Amniotic epithelial cell (primary cell): ENCODE data around the gene DDA1.
A peak's percentile ranks its signal among the peaks of the same experiment; 100 is the strongest.

Source experiments
- DNase-seq: peaks from one replicate; pipeline ENCODE4 v3.0.0-alpha.2; 2010; ENCODE audit warnings: low read depth

Gene DDA1

DNA sequence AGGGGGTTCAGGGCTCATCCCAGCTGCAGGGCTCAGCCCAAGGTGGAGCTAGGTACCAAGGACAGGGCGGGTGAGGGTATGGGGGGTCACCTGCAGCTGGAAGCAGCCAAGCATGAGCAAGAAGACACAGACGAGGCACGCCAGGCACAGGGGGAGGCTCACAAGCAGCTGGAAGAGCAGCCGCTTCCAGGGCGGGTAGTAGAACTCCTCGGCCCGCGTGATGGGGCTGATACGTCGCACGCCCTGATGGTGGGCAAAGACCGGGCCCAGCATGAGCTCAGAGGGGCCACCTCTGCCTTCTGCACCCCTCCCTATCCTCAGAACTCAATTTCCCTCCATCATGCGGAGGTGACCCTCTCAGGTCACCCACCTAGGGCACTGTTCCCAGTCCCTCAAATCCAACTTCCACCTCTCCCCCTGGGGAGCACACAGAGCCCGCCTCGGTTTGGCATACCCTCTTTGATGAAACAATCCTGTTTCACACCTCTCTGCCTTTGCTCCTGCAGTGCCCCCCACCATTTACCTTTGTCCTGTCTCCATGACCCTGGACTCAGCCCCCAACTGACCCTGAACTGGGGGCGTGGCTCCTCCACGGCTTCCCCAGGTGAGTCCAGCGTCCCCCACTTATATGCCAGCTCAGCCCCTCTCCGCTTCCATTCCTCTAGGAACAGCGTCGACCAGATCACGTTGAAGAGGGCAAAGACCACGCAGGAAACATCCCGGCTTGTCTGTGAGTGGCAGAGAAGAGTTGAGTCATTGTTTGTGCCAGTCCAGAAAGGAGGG is 21.1 kb downstream of the DDA1 start:
- DNase-seq, result no peak

DNA sequence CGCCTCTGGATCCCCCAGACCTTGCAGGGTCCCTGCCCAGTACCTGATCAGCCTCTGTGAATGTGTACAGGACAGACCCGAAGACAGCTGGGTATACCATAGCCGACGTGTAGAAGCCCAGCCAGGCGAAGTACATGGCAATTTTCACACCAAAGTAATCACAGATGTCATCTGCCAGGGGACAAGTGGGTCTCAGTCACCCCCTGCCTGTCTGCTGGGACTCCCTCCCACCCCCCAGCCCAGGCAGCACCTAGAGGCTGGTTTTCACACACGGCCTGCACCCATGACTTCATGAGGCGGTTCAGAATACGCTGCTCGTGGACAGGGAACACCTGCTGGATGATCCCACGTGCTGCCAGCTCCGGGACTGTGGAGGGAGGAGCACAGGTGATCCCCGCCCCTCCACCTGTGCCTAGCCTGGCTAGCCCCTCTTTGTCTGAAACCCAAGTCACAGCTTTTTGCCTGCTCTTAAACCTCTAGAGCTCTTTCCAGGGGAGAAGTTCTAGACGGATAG is 21.7 kb downstream of the DDA1 start:
- DNase-seq, result no peak

DNA sequence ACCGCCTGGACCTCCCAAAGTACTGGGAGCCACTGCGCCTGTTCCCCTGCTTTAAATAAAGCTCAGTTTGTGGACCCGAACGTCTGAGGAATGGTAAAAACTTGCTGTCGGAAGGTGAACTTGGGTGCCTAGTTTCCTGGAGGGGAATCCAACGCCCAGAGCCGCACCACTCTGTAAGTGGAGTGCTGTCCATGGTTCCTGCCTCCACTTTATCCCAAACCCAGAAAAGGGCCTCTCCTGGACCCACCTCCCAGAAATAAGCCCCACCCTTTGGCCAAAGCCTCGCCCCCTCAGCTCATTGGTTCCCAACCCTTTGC is 23.0 kb downstream of the DDA1 start:
- no peak for DNase-seq

DNA sequence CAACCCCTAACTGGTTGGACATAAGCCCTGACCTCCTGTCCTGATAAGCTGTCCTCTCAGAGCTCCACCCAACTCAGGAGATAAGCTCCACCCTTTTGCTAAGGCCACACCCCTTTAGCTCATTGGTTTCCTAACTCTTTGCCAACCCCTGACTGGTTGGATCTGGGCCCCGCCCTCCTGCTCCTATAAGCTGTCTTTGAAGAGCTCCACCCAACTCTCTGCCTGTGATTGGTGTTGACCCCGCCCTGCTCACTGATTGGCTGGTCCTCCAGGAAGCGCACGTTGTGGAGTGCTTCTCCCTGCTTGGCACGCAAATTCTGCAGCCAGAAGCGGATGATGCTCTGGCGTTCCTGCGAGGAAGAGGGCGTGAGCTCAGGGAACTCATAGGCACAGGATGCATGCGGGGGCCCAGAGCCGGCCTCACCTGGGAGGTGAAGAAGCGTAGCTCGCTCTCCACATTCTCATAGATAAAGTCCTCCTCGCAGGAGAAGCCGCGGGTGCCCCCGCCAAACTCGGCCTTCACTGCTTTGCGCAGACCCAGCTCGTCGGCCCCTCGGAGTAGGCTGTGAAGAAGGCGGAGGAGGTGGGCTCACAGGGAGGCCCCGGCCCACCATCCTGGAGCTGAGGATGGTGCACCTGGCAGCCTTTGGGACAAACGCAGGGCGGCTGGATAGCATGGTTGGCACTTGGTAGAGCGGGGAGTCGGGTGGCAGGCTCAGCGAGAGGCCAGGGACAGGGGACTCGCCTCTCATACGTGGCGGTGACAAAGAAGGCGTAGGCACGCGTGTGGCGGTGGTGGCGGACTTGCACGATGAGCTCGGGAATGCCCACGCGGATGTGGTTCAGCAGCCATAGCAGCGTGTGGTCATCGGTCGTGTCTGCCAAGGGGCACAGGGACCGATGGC is 23.6 kb downstream of the DDA1 start:
- peak; percentile 75 for DNase-seq

DNA sequence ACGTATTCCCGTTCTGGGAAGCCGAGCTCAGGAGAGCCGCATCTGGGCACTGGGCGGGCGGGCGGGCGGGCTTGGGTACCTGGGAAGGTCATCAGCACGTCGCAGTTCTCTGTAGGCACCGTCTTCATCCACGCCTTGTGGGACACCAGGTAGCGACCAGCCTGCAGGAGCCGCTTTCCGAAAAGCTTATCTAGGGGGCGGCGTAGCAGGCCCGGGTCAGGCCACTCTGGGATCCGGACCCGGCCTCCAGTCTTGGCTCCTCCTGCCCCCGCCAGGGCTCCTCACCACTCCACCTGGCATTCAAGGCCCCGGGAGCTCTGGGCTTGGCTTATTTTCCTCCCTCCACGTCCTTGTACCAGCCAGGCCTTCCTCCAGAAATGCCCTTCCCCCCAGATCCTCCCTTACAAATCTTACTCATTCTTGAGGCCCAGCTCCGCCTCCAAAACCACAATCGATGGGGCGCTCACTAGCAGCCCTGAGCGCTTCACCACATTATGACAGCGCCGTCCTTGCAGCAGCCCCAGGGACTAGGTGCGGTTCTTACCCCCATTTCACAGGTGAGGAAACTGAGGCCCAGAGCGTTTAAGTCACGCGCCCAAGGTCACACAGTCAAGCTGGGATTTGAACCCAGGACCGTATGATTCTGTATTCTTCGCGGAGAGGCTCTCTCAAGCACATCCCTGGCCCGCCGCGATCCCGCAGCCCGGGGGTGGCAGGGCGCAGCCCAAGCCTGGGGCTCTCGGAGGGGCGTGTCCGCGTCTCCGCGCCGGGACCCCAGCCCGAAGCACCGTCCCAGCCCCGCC is 24.4 kb downstream of the DDA1 start:
- peak; percentile 96 for DNase-seq

DNA sequence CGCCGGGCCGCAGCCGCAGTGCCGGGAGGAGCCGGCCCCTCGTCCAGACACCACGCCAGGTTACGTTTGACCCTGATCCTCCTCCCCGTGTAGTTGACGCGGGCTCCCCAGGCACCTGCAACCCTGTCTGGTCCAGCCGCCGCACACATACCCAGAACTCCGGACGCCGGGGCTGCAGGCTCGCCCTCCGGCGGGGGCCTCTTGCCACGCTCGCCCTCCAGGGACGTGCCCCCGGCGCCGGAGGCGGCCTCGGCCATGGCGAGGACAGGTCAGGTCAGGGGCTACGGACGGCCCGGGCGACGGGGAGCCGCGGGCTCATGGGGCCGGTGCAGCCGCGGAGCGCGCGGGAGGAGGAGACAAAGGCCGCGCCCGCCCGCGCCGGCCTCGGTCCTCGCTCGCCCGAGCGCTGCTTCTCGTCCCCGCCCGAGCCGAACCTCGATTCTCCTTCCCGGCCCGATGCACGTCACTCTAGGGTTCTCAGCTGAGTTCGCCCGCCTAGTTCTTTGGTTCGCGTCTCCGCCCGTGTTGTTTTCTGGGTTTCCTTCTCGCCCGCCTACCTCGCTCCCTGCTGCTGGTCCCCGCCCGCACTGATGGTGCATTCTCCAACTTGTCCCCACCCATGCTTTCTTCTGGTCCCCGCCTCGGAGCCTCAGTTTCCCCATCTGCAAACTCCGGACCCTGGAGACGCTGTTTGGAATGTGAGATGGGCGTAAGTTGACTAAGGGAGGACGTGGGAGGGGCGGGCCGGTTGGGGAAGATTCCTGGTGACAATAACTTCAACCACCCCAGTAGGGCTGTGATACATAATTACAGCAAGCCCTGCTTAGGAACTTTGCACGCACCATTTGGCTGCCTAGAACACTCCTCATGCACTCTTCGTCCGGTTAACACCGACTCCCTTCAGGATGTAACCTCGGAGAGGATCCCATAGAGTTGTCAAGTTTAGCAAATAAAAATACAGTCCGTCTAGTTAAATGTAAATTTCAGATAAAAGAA is 25.3 kb downstream of the DDA1 start, which contains the start of gene ANO8:
ANO8 (minus strand) TSS at position 442 of the 996 bp plus-strand sequence; CDS start at position 257, 185 bp downstream.
- peak; percentile 99 for DNase-seq

DNA sequence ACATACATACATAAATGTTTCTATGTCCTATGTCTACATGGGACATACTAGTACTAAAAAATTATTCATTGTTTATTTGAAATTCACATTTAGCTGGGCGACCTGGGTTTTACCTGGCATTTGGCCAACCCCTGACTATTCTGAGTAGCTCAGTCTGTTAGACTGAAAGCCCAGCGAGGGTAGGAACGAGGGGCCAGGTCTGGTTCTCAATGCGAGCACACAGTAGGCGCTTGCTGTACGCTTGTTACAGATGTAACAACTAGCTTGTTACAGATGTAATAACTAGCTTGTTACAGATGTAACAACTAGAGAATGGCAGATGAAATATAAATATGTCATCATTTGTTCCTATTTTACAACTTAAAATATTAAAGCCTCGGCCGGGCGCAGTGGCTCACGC is 26.2 kb downstream of the DDA1 start:
- DNase-seq, result no peak

DNA sequence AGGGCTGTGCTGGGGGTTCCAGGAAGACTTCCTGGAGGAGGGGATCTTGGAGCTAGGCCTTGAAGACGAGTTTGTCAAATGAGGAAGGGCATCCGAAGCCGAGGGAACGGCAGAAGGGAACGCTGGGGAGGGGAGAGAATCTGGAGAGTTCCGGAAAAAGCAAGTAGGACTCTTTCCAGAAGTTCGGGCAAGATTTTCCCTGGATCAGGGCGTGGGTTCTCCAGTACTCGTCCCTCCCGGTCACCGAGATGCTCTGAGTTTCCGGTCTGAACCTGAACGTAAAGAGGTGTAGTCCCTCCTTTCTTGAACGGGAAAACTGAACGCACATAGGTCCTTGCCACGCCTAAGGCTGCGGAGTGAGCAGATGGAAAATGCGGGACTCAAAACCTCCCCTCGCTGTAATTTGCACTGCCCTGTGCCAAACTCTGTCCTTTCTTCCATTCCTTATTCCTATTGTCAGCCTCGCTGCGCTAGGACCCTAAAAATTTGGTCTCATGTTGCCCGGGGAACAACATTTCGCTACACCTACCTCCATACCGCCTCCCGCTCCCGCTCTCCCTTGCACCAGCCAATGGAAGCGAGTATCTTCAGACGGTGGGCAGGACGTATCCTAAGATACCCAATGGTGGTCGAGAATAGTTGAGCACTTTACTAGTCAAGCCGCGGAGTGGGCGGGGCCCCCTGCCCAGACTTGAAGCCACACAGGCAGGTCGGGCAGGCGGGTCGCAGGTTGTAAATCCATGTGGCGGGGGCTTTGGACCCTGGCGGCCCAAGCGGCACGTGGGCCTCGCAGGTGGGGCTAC is 27.7 kb downstream of the DDA1 start, which contains the start of gene GTPBP3:
GTPBP3 (plus strand) TSS at position 682 of the 803 bp plus-strand sequence; CDS start at position 741, 59 bp downstream.
- peak; percentile 98 for DNase-seq

DNA sequence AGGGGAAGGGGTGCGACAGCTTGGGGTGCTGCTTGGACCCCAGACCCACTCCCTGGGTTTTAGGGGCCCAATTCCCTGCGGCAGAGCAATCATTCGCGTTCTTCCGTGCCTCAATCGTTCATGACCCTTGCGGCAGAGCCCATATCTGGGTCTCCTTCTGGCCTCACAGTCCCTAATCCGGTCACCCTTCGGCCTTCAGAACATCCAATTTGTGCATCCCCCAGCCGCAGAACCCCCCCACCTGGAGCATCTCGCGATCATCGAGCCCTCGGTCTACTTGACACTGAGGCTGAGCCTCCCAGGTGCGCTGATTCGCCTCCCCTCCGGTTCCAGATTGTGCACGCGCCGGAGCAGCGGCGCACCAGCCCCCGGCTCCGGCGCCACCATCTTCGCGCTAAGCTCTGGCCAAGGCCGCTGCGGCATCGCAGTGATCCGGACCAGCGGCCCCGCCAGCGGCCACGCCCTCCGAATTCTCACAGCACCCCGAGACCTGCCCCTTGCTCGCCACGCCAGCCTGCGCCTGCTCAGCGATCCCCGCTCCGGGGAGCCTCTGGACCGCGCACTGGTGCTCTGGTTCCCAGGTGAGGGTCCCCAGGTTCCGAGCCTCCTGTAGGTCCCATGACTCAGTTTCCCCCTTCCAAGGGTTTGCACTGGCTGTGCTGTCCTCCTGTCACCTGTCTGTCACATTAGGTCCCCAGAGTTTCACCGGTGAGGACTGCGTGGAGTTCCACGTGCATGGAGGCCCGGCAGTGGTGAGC is 28.5 kb downstream of the DDA1 start:
- DNase-seq, result no peak

DNA sequence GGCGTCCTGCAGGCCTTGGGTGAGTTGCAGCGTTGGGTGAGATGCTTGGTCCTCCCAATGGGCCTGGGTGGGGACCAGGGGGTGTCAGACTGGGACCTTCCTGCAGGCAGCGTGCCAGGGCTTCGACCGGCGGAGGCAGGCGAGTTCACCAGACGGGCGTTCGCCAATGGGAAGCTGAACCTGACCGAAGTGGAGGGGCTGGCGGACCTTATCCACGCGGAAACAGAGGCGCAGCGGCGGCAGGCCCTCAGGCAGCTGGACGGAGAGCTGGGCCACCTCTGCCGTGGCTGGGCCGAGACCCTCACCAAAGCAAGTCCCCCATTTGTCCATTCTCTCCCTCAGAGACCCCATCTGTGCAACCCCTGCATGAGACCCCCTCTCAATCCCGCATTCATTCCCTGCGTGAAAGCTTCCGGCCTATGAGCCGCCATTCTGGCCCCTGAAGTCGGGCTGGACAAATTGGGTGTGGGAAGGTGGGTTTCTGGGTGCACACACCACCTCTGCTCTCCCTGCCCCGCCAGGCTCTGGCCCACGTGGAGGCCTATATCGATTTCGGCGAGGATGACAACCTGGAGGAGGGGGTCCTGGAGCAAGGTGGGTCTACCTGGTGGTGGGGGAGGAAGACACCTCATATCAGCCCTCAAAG is 29.2 kb downstream of the DDA1 start:
- no peak for DNase-seq

DNA sequence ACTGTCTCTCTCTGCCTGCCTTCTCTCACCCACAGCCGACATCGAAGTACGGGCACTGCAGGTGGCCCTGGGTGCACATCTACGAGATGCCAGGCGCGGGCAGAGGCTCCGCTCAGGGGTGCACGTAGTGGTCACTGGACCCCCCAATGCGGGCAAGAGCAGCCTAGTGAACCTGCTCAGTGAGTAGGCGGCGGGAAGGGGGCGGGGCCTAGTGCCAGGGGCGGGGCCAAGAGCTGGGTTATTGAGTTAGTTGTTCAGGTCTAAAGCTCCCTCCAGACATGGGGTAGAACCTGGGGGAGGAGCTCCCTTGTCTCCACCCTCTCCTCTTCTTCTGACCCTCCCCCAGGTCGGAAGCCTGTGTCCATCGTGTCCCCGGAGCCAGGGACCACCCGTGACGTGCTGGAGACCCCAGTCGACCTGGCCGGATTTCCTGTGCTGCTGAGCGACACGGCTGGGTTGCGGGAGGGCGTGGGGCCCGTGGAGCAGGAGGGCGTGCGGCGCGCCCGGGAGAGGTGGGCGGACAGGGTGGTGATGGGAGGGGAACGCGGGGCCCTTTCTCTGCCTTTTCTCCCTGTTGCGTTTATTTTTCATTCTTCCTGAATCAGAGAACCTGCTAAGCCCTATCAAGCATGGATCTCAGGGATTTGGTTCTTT is 29.9 kb downstream of the DDA1 start:
- no peak for DNase-seq

DNA sequence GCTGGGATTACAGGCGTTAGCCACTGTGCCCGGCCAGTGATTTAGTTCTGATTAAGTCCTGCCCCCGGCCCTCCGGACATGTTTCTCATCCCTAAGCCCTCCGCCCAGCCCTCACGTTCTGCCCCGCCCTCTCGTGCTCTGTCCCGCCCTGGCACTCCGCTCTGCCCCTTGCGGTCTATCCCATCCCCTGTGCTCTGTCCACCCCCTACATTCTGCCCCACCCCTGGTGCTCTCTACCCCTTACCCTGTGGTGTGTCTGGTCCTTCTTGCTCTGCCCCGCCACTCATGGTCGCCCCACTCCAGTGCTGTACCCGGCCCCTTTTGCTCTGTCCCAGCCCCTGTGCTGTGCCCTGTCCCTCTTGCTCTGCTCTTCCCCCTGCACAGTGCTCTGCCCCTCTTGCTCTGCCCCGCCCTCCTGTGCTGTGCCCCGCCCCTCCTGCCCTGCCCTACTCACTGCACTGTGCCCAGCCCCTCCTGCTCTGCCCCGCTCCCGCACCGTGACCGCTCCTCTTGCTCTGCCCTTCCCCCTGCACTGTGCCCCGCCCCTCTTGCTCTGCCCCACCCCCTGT is 31.0 kb downstream of the DDA1 start:
- DNase-seq, result peak; percentile 57

DNA sequence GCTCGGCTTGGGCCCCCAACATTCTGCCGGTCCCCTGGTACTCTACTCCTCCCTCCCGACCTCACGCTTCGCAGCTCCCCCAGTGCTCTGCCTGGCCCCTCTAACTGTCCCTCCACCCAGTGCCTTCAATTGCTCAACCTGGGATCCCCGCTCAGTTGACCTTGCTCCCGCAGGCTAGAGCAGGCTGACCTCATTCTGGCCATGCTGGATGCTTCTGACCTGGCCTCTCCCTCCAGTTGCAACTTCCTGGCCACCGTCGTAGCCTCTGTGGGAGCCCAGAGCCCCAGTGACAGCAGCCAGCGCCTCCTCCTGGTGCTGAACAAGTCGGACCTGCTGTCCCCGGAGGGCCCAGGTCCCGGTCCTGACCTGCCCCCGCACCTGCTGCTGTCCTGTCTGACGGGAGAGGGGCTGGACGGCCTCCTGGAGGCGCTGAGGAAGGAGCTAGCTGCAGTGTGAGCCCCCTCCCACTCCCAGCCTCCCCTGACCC is 31.6 kb downstream of the DDA1 start:
- peak; percentile 39 for DNase-seq

DNA sequence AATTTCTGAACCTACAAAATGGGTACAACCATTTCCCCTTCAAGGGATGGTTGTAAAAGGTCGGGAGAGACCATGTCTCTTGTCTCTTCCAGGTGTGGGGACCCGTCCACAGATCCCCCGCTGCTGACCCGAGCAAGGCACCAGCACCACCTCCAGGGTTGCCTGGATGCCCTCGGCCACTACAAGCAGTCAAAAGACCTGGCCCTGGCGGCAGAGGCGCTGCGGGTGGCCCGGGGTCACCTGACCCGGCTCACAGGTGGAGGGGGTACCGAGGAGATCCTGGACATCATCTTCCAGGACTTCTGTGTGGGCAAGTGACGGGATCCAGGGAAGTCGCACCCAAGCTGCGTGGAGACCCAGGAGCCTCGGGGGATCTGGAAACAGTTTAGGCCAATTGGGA is 32.0 kb downstream of the DDA1 start:
- DNase-seq, result no peak

DNA sequence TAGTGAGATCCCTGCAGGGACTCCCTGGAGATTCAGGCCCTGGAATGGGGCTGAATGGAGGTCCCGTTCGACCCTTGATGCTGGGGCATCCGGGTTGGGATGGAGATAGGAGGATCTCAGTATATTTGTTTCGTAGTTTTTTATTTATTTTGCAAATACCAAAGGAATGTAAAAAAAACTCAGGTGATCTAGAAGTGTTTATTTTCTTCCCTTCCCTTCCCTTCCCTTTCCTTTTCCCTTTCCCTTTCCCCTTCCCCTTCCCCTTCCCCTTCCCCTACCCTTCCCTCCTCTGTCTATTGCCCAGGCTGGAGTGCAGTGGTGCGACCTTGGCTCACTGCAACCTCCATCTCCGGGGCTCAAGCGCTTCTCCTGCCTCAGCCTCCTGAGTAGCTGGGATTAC is 32.5 kb downstream of the DDA1 start:
- no peak for DNase-seq

DNA sequence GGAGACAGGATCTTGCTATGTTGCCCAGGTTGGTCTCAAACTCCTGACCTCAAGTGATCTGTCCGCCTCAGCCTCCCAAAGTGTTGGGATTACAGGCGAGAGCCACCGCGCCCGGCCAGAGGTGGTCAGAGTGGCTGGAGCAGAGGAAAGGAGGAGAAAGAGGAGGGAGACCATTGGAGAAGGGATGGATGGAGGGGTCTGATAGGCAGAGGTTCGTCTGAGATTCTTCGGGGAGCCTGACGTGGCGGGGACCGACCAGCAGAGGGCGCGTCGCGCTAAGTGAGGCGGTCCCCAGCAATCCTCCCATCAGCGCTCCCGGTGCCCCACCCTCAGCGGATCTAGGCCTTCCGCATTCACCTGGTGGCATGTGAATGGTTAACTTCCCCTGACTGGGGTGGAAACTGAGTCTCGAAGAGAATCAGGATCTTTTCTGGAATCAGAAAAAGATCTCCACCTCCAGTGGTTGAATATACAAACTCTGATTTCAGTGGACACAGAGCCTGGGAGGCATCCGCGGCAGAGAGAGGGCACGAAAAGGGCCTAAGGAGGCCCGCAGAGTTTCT is 36.8 kb downstream of the DDA1 start:
- DNase-seq, result peak; percentile 45

DNA sequence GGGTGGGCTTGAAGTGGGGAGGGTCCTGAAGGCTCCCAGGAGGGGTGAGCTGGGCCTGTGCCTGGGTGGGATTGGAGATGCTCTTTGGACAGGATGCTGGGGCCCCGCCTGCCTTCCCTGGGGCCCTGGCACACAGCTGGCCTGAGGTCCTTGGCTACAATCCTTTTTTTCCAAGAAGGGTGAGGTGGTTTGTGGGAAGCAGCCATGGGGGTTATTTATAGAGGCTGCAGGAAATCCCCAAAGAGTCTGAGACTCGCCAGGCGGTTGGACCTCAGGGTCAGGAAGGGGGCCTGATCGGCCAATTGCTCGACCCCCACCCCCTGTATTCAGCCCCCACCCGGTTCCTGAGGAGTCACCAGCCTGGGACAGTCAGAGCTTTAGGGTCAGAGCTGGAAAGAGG is 38.0 kb downstream of the DDA1 start:
- no peak for DNase-seq
